ACHN (cell line): ENCODE results near the gene DAZAP2.
"Not testable (repeated sequence)": the region's sequence is repeated elsewhere in the genome, so short reads cannot be mapped to it uniquely, and the experiment has no call there.

Source experiments
- DNase-seq: peaks from one replicate; pipeline ENCODE4 v3.0.0-alpha.2; 2015
- in situ Hi-C: cut with HindIII; loops from 2 replicates; pipeline ENCODE4 v1.10.0; 2017; ENCODE audit warnings: low sequenced_read_pairs, low pct_ligation_motif_present, low pct_unique_long_range_greater_than_20kb

The DAZAP2 gene

DNA sequence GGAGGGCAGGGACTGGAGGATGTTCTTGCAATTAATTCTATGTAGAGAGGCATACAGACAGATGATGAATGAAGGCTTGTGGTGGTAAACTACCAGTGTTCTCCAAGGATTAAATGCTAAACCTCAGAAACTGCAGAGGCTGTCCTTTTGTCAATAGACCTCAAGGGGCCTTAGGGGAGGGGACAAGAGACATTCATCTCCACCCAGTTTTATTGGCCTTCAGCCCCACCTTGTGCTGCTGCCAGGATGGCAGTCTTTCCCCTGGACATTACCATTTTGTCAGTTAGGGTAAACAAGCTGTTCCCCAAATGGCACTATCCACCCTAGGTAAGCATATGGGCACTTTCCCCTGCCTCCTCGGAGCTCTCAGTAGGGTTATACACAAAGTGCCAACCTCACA lies 36.5 kb downstream of the DAZAP2 start:
- in situ Hi-C loops, result no loop called here
- DNase-seq, result no peak

DNA sequence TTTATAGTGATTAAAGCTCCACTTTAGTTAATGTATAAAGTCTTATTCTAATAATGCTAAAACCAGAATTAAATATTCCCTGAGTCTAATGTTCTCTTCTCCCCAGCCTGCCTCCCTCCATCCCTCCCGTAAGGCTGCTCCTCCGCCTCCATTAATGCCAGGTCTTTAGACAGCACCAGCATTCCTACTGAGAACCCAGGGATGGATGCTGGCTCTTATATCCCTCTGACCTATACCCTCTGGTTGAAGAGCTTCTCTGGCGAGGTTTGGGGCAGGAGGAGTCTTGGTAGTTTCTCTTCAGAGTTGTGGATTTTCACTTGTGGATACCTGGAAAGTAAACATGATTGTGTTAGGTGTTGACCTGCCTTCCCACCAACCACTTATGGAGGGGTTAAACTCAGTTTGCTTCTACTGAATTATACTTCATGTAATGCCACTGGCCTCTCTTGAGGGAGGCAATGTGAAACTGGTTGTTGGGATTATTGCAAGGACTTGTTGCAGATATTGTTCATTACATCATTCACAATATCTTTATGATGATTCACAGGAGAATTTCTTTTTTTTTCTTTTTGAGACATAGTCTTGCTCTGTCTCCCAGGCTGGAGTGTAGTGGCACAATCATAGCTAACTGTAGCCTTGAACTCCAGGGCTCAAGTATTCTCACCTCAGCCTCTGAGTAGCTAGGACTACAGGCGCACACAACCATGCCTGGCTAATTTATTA lies 42.7 kb downstream of the DAZAP2 start:
- DNase-seq, result peak; percentile 13
- in situ Hi-C loops, result no loop called here

DNA sequence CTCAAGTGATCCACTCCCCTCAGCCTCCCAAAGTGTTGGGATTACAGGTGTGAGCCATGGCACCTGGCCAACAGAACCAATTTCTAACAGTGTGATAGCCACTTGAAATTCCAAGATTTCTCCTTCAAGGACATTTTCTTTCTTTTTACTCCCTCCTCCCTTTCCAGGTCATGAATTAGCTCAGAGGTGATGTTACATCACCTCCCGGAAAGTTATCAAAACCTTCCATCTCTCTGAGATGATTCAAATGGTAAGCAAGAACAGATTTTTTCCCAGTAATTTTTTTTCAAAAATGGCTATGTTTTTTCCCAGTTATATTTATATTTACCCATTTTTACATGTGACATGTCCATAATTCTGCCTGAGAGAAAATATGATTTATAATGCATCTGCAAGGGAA lies 47.2 kb downstream of the DAZAP2 start:
- no peak for DNase-seq
- in situ Hi-C loops, result no loop called here

DNA sequence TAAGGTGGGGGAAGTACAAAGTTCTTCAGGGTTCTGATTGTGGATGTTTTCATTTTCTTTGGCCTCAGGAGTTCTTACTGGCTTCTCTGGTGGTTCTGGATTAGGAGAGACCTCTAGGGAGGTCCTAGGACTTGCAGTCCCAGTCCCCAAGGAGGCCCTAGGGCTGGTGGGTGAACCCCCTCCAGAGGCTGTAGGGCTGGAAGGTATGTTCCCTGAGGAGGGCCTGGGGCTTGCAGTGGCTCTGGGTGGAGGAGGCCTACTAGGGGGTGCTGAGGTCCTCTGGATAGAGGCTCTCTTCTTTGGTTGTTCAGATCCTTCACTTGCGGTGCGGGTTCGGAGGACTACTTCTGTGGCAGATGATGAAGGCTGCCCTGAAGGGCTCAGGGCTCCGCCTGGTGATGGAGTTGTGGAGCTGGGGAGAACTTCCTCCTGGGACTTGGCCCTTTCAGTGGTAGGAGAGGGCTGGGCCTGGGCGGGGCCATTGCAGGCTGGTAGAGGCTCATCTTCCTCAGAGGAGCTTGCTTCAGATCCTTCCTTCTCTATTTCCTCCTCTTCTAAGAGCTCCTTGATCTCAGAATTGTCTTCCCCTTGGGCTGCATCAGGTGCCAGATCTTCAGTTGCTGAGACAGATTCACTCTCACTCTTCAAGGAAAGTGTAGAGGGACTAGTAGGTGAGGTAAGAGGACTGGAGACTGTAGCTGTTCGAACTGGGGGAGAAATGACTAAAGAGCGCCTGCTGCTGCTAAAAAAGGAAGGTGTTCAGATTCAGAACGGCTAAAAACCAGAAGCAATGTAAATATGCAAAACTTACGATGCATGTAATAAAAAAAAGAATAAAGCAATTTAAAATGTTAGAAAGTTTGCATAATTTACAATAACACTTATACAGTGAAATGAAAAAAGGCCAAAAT lies 53.2 kb downstream of the DAZAP2 start:
- not testable (repeated sequence) for DNase-seq

More for the DNA sequence above, 53.2 kb downstream of the DAZAP2 start:
- in situ Hi-C loops, result not testable (repeated sequence)
